Activated CD8-positive, alpha-beta memory T cell treated with anti-CD3 and anti-CD28 coated beads for 4 hours (primary cell): ENCODE results near the gene AWAT2.

Experiments
- DNase-seq, 2 donors: peaks; one replicate each; pipeline ENCODE4 v3.0.0-alpha.2; 2020; ENCODE audit warnings: low read depth in 2 of 2

The AWAT2 gene

GRCh38 chrX:70042399-70043371 is 7.1 kb downstream of the AWAT2 start:
- DNase-seq: no peak

- no peak for DNase-seq
These were observed 7.7 kb downstream of the AWAT2 start for GRCh38 chrX:70041993-70042392.

GRCh38 chrX:70039758-70040157 is 10.0 kb downstream of the AWAT2 start:
- DNase-seq: no peak

GRCh38 chrX:70038951-70039350 is 10.8 kb downstream of the AWAT2 start:
- no peak for DNase-seq

- DNase-seq: no peak
These were observed 11.2 kb downstream of the AWAT2 start for GRCh38 chrX:70038515-70038914.

DNA sequence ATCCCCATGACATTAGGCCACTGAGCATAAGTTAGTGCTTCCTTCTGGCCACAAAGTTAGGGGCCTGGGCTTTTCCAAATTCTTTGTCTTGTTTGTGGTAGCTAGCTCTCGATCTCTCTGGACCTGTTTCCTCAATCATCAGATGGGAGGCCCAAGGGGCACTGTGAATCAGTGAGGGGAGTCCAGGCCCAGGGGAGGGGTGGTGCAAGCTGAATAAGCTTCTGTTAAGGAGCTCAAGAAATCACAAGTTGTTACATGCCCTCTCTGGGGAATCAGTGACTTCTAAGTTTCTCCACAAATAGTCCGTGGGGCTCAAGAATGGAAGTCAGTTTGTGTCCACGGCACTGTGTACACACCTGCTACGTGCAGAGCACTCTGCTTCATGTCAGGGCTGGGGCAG is 15.1 kb downstream of the AWAT2 start:
- no peak for DNase-seq

DNA sequence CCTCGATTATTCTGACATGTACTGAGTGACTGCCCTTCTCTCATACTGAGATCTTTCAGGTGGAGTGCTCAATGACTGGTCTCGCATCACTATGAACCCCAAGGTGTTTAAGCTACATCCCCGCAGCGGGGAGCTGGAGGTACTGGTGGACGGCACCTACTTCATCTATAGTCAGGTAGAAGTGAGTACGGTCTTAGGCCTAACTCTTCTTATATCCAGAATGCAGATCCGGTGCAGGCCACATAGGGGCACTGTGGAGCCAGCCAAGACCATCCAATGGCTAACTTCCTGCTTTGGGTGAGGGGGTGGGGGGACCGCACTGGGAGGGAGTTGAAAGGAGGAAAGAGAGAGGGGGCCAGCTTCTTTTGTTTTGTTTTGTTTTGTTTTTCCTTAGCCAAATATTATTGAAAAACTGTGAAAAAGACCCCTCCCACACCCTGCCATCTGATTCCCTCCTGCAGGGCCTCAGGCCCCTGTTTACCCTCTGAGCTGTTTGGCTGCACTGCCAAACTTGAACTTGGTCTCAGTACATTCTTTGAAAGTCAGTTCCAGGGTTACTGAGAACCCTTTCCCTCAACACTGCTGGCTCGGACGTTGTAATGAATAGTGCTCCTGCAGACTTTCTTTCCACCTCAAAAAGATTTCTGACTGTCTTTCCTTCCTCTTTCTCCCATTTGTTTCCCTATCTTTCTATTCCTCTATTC is 16.2 kb downstream of the AWAT2 start:
- DNase-seq: no peak

DNA sequence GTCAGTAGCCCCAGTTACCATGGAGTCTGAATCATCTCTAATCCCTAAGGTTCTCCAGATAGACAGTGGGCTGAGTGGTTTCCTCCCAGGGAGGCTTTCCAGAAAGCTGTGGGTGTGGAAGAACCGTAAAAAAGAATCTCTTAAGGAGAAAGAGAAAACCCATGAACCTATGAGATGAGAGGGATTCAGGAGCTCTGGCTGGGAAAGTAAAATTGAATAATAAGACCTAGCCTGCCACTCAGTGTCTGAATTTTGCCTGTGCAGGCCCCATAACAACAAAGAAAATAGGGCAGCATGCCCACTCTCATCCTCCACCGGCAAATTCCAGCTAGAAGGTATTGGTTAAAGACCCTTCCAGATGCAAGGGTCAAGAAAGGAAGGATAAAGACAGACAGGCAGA is 16.9 kb downstream of the AWAT2 start:
- no peak for DNase-seq

GRCh38 chrX:70030301-70030767 is 19.4 kb downstream of the AWAT2 start:
- DNase-seq: no peak

DNA sequence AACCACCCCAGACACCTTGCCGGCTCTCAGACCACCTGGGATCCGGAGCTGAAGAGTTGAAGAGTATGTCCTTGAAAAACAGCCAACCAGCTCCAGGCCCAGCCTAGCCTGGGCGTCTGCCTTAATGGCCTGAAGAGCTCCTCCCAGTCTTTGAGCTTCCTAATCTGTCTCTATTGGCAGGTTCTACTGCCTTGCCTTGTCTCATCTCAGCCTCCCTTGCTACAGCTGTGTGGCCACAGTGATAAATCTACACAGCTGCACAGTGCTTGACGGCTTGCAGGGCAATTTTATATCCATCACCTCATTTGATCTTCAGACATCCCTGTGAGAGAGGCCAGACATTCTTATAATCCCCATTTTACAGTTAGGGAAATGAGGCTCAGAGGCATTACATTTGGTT is 19.9 kb downstream of the AWAT2 start:
- DNase-seq: no peak

DNA sequence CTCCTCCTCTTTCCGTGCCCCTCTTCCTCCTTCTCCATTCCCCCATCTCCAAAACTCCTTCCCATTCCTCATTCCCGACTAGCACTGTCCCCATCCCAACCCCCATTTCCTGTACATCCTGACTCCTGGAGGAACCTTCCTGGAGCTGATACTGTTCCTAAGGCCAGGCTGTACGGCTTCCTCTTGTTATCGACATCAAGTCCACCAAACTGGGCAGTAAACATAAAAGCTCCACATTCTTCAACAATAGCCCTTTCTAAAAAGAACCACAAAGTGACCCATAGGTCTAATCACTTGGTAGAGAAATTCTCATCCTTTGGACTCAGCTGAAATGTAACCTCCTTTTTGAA is 22.9 kb downstream of the AWAT2 start:
- DNase-seq: no peak

- DNase-seq: no peak
These were observed 23.5 kb downstream of the AWAT2 start for GRCh38 chrX:70026112-70026850.

GRCh38 chrX:70025464-70025863 is 24.3 kb downstream of the AWAT2 start:
- no peak for DNase-seq

GRCh38 chrX:70022616-70023015 is 27.1 kb downstream of the AWAT2 start:
- no peak for DNase-seq

GRCh38 chrX:70016513-70016912 is 33.2 kb downstream of the AWAT2 start:
- no peak for DNase-seq

- DNase-seq: no peak
These were observed 36.0 kb downstream of the AWAT2 start for GRCh38 chrX:70013466-70014381.

DNA sequence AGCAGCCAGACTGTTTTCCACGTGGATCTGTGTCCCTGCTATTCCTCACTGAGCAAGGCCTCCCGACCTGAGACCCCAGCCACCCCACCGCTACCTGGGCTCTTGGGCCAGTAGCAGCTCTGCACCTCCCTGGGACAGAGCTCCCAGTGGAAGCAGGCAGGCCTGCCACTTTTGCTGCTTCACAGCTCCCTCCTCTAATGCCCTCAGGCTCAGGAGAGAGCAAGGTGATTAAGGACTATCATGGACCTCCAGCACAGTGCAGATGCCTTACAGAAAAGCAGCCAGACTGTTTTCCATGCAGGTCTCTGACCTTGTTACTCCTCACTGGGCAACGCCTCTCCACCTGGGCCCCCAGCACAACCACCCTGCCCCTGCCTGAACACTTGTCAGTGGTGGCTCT is 37.0 kb downstream of the AWAT2 start:
- no peak for DNase-seq

- no peak for DNase-seq
These were observed 39.8 kb downstream of the AWAT2 start for GRCh38 chrX:70009970-70010369.

DNA sequence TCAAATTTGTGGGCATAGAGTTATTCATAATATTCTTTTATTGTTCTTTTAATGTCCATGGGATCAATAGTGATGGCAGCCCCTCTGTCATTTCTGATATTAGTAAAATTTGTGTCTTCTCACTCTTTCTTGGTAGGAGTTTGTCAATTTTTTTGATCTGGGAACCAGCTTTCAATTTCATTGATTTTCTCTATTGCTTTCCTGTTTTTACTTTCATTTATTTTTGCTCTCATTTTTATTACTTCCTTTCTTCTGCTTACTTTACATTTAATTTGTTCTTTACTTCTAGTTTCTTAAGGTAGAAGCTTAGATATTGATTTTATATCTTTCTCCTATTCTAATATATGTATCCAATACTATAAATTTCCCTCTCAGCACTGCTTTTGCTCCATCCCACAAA is 40.7 kb downstream of the AWAT2 start:
- DNase-seq: no peak

DNA sequence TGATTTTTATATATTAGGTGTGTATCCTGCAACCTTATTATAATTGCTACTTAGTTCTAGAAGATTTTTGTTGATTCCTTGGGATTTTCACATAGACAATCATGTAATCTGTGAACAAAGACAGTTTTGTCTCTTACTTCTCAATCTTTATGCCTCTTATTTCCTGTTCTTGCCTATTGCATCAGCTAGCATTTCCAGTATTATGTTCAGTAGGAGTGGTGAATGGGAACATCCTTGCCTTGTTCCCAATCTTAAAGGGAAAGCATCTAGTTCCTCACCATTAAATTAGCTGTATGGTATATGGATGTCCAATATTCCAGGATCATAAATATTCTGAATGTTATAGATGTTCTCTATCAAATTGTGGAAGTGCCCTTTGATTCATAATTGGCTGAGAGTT is 41.8 kb downstream of the AWAT2 start:
- DNase-seq: no peak

GRCh38 chrX:70001708-70002341 is 47.9 kb downstream of the AWAT2 start:
- no peak for DNase-seq
